Measurements from ENCODE around the gene MPRIP.
"Not testable (repeated sequence)": the region's sequence is repeated elsewhere in the genome, so short reads cannot be mapped to it uniquely, and the experiment has no call there.

Gene MPRIP

GRCh38 chr17:17156107-17156506 lies 113.8 kb downstream of the MPRIP start:
- in situ Hi-C loops (cut with HindIII; ENCODE audit: low pct_ligation_motif_present, low sequenced_read_pairs), result no loop called here
- Histone ChIP-seq H3K4me3 (ENCODE audit: low read depth, low read length) (no peak overlapping the region), H3K36me3 (replicated peaks) (peaks cover 75% of the 10 kb centered on the region), H3K27ac (peak overlapping the region; percentile 76), H3K27me3 (replicated peaks) (no peaks in the 10 kb centered on the region)
- peak; percentile 62 for DNase-seq
- no peak for TF ChIP-seq CTCF (IDR thresholded peaks at IDR 0.05; ENCODE audit: low read depth, low read length, missing control alignments)

GRCh38 chr17:17156511-17156910 lies 114.3 kb downstream of the MPRIP start:
- no peak for TF ChIP-seq CTCF (IDR thresholded peaks at IDR 0.05; ENCODE audit: low read depth, low read length, missing control alignments)
- in situ Hi-C loops (cut with HindIII; ENCODE audit: low pct_ligation_motif_present, low sequenced_read_pairs), result no loop called here
- Histone ChIP-seq H3K36me3 (replicated peaks) (peaks cover 79% of the 10 kb centered on the region), H3K27me3 (replicated peaks) (no peaks in the 10 kb centered on the region), H3K27ac (peak overlapping the region; percentile 76), H3K4me3 (ENCODE audit: low read depth, low read length) (no peak overlapping the region)
- peak; percentile 16 for DNase-seq

- peak overlapping the region; percentile 76 for H3K27ac ChIP-seq
- no peak for TF ChIP-seq CTCF (IDR thresholded peaks at IDR 0.05; ENCODE audit: low read depth, low read length, missing control alignments)
- no peak overlapping the region for H3K4me3 ChIP-seq (ENCODE audit: low read depth, low read length)
- no peak for DNase-seq
- peaks cover 84% of the 10 kb centered on the region for H3K36me3 ChIP-seq (replicated peaks)
- in situ Hi-C loops (cut with HindIII; ENCODE audit: low pct_ligation_motif_present, low sequenced_read_pairs), result no loop called here
- no peaks in the 10 kb centered on the region for H3K27me3 ChIP-seq (replicated peaks)
Measured at GRCh38 chr17:17157041-17157440, 114.8 kb downstream of the MPRIP start.

- H3K27me3 ChIP-seq (replicated peaks); H3K4me3 ChIP-seq (ENCODE audit: low read depth, low read length); DNase-seq; H3K27ac ChIP-seq; in situ Hi-C loops (cut with HindIII; ENCODE audit: low pct_ligation_motif_present, low sequenced_read_pairs): not testable (repeated sequence)
- H3K36me3 ChIP-seq (replicated peaks), result peaks cover 86% of the 10 kb centered on the region
Measured at GRCh38 chr17:17158506-17158905, 116.2 kb downstream of the MPRIP start.

- Histone ChIP-seq H3K36me3 (replicated peaks) (peaks cover 84% of the 10 kb centered on the region), H3K4me3 (ENCODE audit: low read depth, low read length) (no peak overlapping the region), H3K27me3 (replicated peaks) (no peaks in the 10 kb centered on the region), H3K27ac (no peak overlapping the region)
- no peak for TF ChIP-seq CTCF (IDR thresholded peaks at IDR 0.05; ENCODE audit: low read depth, low read length, missing control alignments)
- DNase-seq, result no peak
- in situ Hi-C loops (cut with HindIII; ENCODE audit: low pct_ligation_motif_present, low sequenced_read_pairs), result no loop called here
Measured at GRCh38 chr17:17159571-17159970, 117.3 kb downstream of the MPRIP start.

GRCh38 chr17:17161121-17161520 lies 118.9 kb downstream of the MPRIP start:
- TF ChIP-seq CTCF (IDR thresholded peaks at IDR 0.05; ENCODE audit: low read depth, low read length, missing control alignments), result no peak
- in situ Hi-C loops (cut with HindIII; ENCODE audit: low pct_ligation_motif_present, low sequenced_read_pairs), result no loop called here
- DNase-seq, result no peak
- no peaks in the 10 kb centered on the region for H3K27me3 ChIP-seq (replicated peaks)
- H3K27ac ChIP-seq, result no peak overlapping the region
- H3K36me3 ChIP-seq (replicated peaks), result peaks cover 85% of the 10 kb centered on the region
- no peak overlapping the region for H3K4me3 ChIP-seq (ENCODE audit: low read depth, low read length)
